COLO668 (cell line): Measurements from ENCODE around the gene AP5S1.
A peak's percentile ranks its signal among the peaks of the same experiment; 100 is the strongest.
"Not testable (repeated sequence)": the region's sequence is repeated elsewhere in the genome, so short reads cannot be mapped to it uniquely, and the experiment has no call there.

Source experiments
- DNase-seq: peaks from one replicate; lab custom pipeline; 2025; ENCODE audit not compliant: unreplicated experiment; lab: John Stamatoyannopoulos, UW

AP5S1 gene

GRCh38 chr20:3789201-3789600 is 31.1 kb upstream of the AP5S1 start:
- DNase-seq, result not testable (repeated sequence)

GRCh38 chr20:3794168-3794567 is 26.2 kb upstream of the AP5S1 start:
- not testable (repeated sequence) for DNase-seq

- no peak for DNase-seq
These were observed 25.5 kb upstream of the AP5S1 start for GRCh38 chr20:3794701-3795420.

GRCh38 chr20:3795511-3796468 is 24.6 kb upstream of the AP5S1 start, which contains the start of gene CDC25B:
CDC25B (plus strand) TSS chr20:3796310; CDS start chr20:3796532, 222 bp downstream.
- peak; percentile 98 for DNase-seq

GRCh38 chr20:3796477-3797225 is 23.7 kb upstream of the AP5S1 start:
- DNase-seq, result peak; percentile 46

GRCh38 chr20:3797226-3797545 is 23.2 kb upstream of the AP5S1 start:
- DNase-seq, result no peak

GRCh38 chr20:3797592-3798372 is 22.6 kb upstream of the AP5S1 start:
- DNase-seq, result peak; percentile 61

GRCh38 chr20:3798373-3798768 is 22.0 kb upstream of the AP5S1 start:
- DNase-seq, result no peak

- peak; percentile 73 for DNase-seq
These were observed 21.5 kb upstream of the AP5S1 start for GRCh38 chr20:3798908-3799248.

GRCh38 chr20:3800256-3800877 is 20.0 kb upstream of the AP5S1 start:
- DNase-seq, result peak; percentile 43

- DNase-seq, result no peak
These were observed 19.5 kb upstream of the AP5S1 start for GRCh38 chr20:3800878-3801260.

GRCh38 chr20:3801299-3801698 is 19.0 kb upstream of the AP5S1 start:
- DNase-seq, result no peak

GRCh38 chr20:3801846-3802245 is 18.5 kb upstream of the AP5S1 start:
- DNase-seq, result no peak

- DNase-seq, result peak; percentile 35
These were observed 17.7 kb upstream of the AP5S1 start for GRCh38 chr20:3802524-3803239.

- no peak for DNase-seq
These were observed 17.1 kb upstream of the AP5S1 start for GRCh38 chr20:3803289-3803688.

- no peak for DNase-seq
These were observed 16.5 kb upstream of the AP5S1 start for GRCh38 chr20:3803854-3804253.

GRCh38 chr20:3804254-3804751 is 16.0 kb upstream of the AP5S1 start:
- DNase-seq, result no peak

- DNase-seq, result no peak
These were observed 15.6 kb upstream of the AP5S1 start for GRCh38 chr20:3804781-3805180.

GRCh38 chr20:3808544-3808943 is 11.8 kb upstream of the AP5S1 start:
- no peak for DNase-seq
